ENCODE data around the gene HAAO.

Gene HAAO

DNA sequence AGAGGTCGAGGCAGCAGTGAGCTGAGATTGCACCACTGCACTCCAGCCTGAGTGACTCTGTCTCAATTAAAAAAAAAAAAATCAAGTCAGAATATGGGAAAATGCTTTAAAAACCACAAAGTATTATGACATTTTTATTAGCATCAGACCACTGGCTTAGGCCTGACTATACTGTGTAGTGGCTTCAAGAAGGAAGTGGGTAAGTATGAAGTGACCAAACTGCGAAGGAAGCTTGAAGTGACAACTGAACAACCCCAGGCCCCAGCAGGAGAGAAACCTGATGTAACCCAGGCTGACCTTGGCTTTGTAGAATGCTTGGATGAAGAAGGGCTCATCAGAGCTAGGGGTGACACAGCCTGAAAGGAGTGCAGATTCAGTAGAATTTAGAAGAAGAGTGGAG is 21.4 kb upstream of the HAAO start:
- no peak overlapping the region for H2AFZ ChIP-seq (ENCODE audit: low read length)
- peaks cover 14% of the 10 kb centered on the region for H3K4me1 ChIP-seq (ENCODE audit: insufficient read depth, low read length, poor library complexity, severe bottlenecking)
- H3K9me3 ChIP-seq (ENCODE audit: insufficient read depth, low read depth, low read length): peaks cover 11% of the 10 kb centered on the region; the same call in 1 of the 2 replicates
- no peaks in the 10 kb centered on the region for H3K27me3 ChIP-seq (ENCODE audit: insufficient read depth, low read length, poor library complexity, severe bottlenecking)
- H3K9me2 ChIP-seq (replicated peaks; ENCODE audit: low read depth, low read length): no peaks in the 10 kb centered on the region
- no peaks in the 10 kb centered on the region for H4K20me1 ChIP-seq (ENCODE audit: insufficient read depth, low read length, poor library complexity, severe bottlenecking)
- H3K36me3 ChIP-seq (ENCODE audit: insufficient read depth, low read length): no peaks in the 10 kb centered on the region
- 0 out of 2 replicates have a peak, but pooled peaks cover 3% of the 10 kb centered on the region for H3F3A ChIP-seq (ENCODE audit: low read depth)
- no peaks in the 10 kb centered on the region for H3K79me2 ChIP-seq (ENCODE audit: insufficient read depth, low read length)
- H3K4me2 ChIP-seq (ENCODE audit: low read depth, low read length, poor library complexity, severe bottlenecking): no peak overlapping the region
- H3K4me3 ChIP-seq (ENCODE audit: low read length, poor library complexity, severe bottlenecking): no peak overlapping the region
- no peak overlapping the region for H3K9ac ChIP-seq (ENCODE audit: low read depth, low read length, poor library complexity, severe bottlenecking)
- TF ChIP-seq EZH2phosphoT487 (IDR thresholded peaks at IDR 0.05; ENCODE audit: borderline replicate concordance) (no peak), CTCF (conservative IDR thresholded peaks at IDR 0.05; ENCODE audit: low read length) (no peak)

DNA sequence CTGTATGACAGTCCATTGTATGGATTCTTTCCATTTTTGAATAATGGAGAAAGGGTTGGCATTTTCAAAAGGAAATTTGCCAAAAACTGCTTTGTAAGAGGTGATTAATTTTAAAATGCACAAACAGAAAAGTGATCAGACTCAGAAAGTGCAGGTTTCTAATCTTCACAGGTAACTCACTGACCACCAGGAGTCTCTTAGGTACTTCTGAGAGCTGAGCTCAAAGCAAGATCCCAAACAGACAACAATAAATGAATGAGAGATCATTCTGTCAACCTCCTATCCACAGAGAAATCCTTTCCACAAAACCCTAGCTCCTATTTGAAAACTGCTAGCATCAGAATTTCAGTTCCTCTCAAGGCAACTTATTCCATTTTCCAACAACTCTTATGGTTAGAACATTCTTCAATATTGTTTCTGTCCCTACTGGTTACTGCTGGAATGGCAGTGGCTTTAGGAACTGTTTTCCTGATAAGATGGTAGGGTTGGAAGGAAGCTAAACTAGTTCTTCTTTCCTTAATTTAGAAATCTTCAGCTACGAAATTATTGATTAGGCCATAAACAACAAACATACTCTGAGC is 20.6 kb upstream of the HAAO start:
- no peaks in the 10 kb centered on the region for H3K27me3 ChIP-seq (ENCODE audit: insufficient read depth, low read length, poor library complexity, severe bottlenecking)

DNA sequence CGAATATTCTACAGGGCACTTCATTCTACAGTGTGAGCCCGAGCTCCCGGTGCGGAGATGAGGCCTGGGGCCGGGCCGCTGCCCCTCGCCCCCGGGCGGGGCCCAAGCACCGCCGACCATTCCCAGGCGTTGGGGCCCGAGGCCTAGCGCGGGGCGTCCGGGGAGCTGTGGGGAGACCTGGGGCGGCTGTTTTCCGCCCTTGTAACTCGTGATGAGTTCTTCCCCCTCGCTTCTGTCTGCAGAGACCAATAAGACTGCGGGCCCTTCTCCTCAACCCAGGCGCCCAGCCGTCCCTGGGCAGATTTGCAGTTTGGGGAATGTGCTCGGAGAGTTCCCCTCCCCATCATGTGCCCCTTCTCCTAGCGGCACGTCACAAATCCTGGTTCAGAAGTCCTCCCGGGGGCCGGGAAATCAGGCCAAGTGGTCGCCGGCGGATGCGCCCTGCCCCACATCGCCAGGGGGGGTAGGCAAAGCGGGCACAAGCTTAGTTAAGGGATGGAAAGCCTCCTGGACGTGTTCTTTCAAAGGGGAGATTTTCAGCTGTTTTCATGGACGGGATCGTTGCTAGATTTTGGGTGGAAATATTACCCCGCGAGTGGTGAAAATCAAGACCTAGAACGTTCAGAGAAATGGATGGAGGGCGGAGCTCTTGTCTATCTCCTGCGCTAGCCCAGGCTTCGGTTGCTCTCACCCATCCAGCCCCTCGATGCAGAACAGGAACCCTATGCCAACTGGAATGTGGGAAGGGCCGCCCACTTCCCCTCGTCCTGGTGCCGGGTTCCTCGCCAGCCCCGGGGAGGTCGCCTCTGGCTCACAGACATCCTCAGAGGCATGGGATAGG is 18.8 kb upstream of the HAAO start:
- Histone ChIP-seq H3K79me2 (ENCODE audit: insufficient read depth, low read length) (no peaks in the 10 kb centered on the region), H3F3A (ENCODE audit: low read depth) (0 out of 2 replicates have a peak, but pooled peaks cover 3% of the 10 kb centered on the region), H3K36me3 (ENCODE audit: insufficient read depth, low read length) (no peaks in the 10 kb centered on the region), H3K4me3 (ENCODE audit: low read length, poor library complexity, severe bottlenecking) (peak overlapping the region; percentile 86), H2AFZ (ENCODE audit: low read length) (peak overlapping the region; percentile 97), H3K9me3 (ENCODE audit: insufficient read depth, low read depth, low read length) (peaks cover 11% of the 10 kb centered on the region; the same call in 1 of the 2 replicates), H3K4me1 (ENCODE audit: insufficient read depth, low read length, poor library complexity, severe bottlenecking) (peaks cover 14% of the 10 kb centered on the region), H4K20me1 (ENCODE audit: insufficient read depth, low read length, poor library complexity, severe bottlenecking) (no peaks in the 10 kb centered on the region), H3K27me3 (ENCODE audit: insufficient read depth, low read length, poor library complexity, severe bottlenecking) (no peaks in the 10 kb centered on the region), H3K9ac (ENCODE audit: low read depth, low read length, poor library complexity, severe bottlenecking) (peak overlapping the region; percentile 93), H3K4me2 (ENCODE audit: low read depth, low read length, poor library complexity, severe bottlenecking) (peak overlapping the region; percentile 70), H3K9me2 (replicated peaks; ENCODE audit: low read depth, low read length) (no peaks in the 10 kb centered on the region)
- TF ChIP-seq EZH2phosphoT487 (IDR thresholded peaks at IDR 0.05; ENCODE audit: borderline replicate concordance) (no peak), CTCF (conservative IDR thresholded peaks at IDR 0.05; ENCODE audit: low read length) (no peak; the same call in 1 of the 2 replicates)

More for the DNA sequence above, 20.6 kb upstream of the HAAO start:
- TF ChIP-seq CTCF (conservative IDR thresholded peaks at IDR 0.05; ENCODE audit: low read length): peak; percentile 75
- no peak for TF ChIP-seq EZH2phosphoT487 (IDR thresholded peaks at IDR 0.05; ENCODE audit: borderline replicate concordance)
- Histone ChIP-seq H3K9ac (ENCODE audit: low read depth, low read length, poor library complexity, severe bottlenecking) (no peak overlapping the region), H3K4me1 (ENCODE audit: insufficient read depth, low read length, poor library complexity, severe bottlenecking) (peaks cover 14% of the 10 kb centered on the region), H3K79me2 (ENCODE audit: insufficient read depth, low read length) (no peaks in the 10 kb centered on the region), H3F3A (ENCODE audit: low read depth) (0 out of 2 replicates have a peak, but pooled peaks cover 3% of the 10 kb centered on the region), H3K4me3 (ENCODE audit: low read length, poor library complexity, severe bottlenecking) (no peak overlapping the region), H3K36me3 (ENCODE audit: insufficient read depth, low read length) (no peaks in the 10 kb centered on the region), H4K20me1 (ENCODE audit: insufficient read depth, low read length, poor library complexity, severe bottlenecking) (no peaks in the 10 kb centered on the region), H3K4me2 (ENCODE audit: low read depth, low read length, poor library complexity, severe bottlenecking) (no peak overlapping the region), H2AFZ (ENCODE audit: low read length) (no peak overlapping the region), H3K9me2 (replicated peaks; ENCODE audit: low read depth, low read length) (no peaks in the 10 kb centered on the region), H3K9me3 (ENCODE audit: insufficient read depth, low read depth, low read length) (peaks cover 11% of the 10 kb centered on the region; the same call in 1 of the 2 replicates)
